Stimulated activated naive CD8-positive, alpha-beta T cell treated with anti-CD3 and anti-CD28 coated beads, Interleukin-15, Interleukin-2, amounts not matched to agents 100 ng/mL and 50 ng/mL, for 24 hours (primary cell): ENCODE results near the gene DDX47.
A peak's percentile ranks its signal among the peaks of the same experiment; 100 is the strongest.
"Not testable (repeated sequence)": the region's sequence is repeated elsewhere in the genome, so short reads cannot be mapped to it uniquely, and the experiment has no call there.

Source experiments
- H3K27ac Mint-ChIP-seq: one replicate; pipeline ENCODE4 v1.8.0; 2021; ENCODE audit warnings: mild to moderate bottlenecking, mixed read lengths
- H3K27me3 Mint-ChIP-seq: one replicate; pipeline ENCODE4 v1.8.0; 2021; ENCODE audit warnings: mixed read lengths
- H3K36me3 Mint-ChIP-seq: one replicate; pipeline ENCODE4 v1.8.0; 2021; ENCODE audit warnings: low read depth, mixed read lengths
- H3K4me1 Mint-ChIP-seq: one replicate; pipeline ENCODE4 v1.8.0; 2021; ENCODE audit warnings: low read depth, mixed read lengths
- H3K4me3 Mint-ChIP-seq: one replicate; pipeline ENCODE4 v1.8.0; 2021; ENCODE audit warnings: mild to moderate bottlenecking, mixed read lengths
- H3K9me3 Mint-ChIP-seq: one replicate; pipeline ENCODE4 v1.8.0; 2021; ENCODE audit warnings: mixed read lengths

DDX47 gene

DNA sequence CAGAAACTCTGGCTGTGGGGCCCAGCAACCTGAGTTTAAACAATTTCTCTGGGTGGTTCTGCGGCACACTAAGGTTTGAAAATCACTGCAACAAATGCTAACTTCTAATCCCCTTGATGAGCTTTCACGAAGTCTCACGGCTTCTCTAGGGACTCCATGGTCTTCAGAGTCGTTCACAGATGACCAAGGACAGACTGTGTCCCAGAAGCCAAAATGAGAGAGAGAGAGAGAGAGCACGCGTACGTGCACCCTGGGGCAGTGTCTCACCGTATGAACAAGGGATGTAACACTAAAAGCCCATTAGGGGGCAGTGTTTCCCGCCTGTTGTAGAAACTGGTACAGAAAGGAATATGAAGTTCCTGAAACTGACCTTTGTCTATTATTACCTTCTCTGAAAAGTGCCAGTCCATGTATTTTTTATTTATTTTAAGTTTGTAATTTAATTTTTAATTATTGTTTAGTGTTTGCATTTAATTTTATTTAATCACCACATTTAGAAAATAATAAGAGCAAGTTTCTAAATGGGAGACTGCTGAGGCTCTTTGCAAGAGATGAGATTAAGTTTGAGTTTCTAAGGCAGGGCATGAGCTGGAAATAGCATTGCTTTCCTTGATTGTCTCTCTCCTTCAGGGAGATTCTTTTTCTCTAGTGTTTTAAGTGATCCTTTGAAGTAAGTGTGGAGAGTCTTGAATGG, 24.3 kb upstream of the DDX47 start:
- peaks cover 42% of the 10 kb centered on the region for H3K4me1 Mint-ChIP-seq
- H3K36me3 Mint-ChIP-seq: no peaks in the 10 kb centered on the region
- peak overlapping the region; percentile 88 for H3K4me3 Mint-ChIP-seq
- H3K27me3 Mint-ChIP-seq: no peaks in the 10 kb centered on the region
- H3K9me3 Mint-ChIP-seq: no peaks in the 10 kb centered on the region
- H3K27ac Mint-ChIP-seq: peak overlapping the region; percentile 89

DNA sequence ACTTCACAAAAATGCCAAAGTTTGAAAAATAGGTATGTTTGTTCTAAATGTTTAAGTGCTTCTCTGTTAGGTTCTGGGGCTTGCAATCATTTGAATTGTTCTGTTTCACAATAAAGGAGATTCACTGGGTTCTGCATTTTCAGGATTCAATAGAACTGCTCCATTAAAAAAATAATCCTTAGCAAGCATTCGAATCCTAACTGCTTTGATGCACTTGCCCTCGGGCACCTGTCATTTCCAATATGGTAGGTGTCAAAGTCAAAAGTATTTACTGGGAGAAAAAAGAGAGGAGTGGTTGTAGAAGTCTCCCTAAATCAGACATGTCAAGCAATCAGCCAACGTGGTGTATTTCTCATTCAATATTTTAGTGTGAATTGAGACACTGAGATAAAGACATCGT, 22.2 kb upstream of the DDX47 start:
- H3K27me3 Mint-ChIP-seq: no peaks in the 10 kb centered on the region
- H3K9me3 Mint-ChIP-seq: no peaks in the 10 kb centered on the region
- H3K4me1 Mint-ChIP-seq: peaks cover 27% of the 10 kb centered on the region
- no peak overlapping the region for H3K4me3 Mint-ChIP-seq
- H3K36me3 Mint-ChIP-seq: no peaks in the 10 kb centered on the region
- H3K27ac Mint-ChIP-seq: no peak overlapping the region

DNA sequence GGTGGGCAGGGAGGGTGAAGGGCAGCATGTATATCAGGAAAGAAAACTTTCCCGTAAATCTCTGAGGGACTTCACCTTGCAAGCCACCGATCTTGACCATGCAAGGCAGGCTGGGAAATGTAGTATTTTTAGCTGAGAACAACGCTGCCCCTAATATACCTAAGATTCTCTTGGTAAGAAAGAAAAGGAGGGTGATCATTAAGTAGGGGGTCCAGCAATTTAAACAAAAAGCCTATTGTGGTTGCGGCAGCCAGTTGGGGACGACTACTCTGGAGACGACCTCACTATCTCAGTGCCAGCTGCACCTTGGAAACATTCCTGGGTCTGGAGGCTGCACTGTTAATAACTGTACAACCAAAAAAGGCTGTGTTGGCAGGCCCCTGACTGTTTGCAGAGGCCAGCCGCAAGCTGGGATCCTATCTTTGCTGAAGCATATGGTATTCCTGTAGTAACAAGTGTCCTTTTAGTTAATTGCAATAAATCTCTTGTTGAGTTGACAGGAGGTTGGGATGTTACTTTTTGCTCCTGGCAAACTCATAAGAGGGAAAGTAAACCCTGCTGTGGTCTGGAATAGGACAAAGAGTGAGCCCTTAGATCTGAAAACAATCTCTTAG, 21.3 kb upstream of the DDX47 start:
- no peak overlapping the region for H3K27ac Mint-ChIP-seq
- H3K9me3 Mint-ChIP-seq: no peaks in the 10 kb centered on the region
- H3K36me3 Mint-ChIP-seq: no peaks in the 10 kb centered on the region
- H3K4me1 Mint-ChIP-seq: peaks cover 20% of the 10 kb centered on the region
- no peaks in the 10 kb centered on the region for H3K27me3 Mint-ChIP-seq
- no peak overlapping the region for H3K4me3 Mint-ChIP-seq

DNA sequence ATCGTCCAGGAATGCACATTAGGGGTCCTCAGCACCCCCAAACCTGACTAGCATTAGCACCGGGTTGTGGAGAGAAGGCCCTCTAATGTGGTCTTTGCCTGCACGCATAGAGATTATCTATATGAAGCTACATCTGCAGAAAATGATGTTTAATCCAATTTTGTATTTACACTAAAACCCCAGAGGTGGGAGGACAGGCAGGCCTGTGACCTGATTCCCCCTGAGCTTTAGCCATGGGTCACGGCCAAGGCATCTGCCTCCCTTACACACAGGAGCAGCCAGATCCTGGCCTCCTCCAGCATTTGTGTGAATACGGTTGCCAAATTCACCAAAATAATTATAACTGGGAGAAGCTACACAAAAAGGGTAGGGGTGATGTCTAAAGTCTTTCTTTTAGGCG, 20.7 kb upstream of the DDX47 start:
- no peak overlapping the region for H3K27ac Mint-ChIP-seq
- no peaks in the 10 kb centered on the region for H3K36me3 Mint-ChIP-seq
- H3K4me3 Mint-ChIP-seq: no peak overlapping the region
- H3K4me1 Mint-ChIP-seq: peaks cover 18% of the 10 kb centered on the region
- no peaks in the 10 kb centered on the region for H3K27me3 Mint-ChIP-seq
- H3K9me3 Mint-ChIP-seq: no peaks in the 10 kb centered on the region

DNA sequence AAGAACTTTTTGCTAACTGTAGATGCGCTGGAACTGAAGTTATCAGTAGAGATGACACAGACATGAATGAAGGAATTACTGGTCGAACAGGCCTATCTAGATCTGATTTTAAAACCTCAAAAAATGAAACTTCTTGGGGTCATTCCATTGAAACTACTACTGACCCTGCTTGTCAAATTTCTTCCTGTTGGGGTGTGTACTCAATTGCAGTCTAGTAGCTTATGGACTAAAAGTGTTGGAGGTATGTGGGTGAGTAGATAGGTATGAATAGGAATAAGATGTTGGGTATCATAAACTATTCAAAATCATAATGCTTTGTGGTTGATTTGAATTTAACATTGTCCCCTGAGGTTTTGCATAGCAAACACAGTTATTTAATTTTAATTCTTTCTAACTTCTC, 18.5 kb upstream of the DDX47 start:
- no peaks in the 10 kb centered on the region for H3K27me3 Mint-ChIP-seq

DNA sequence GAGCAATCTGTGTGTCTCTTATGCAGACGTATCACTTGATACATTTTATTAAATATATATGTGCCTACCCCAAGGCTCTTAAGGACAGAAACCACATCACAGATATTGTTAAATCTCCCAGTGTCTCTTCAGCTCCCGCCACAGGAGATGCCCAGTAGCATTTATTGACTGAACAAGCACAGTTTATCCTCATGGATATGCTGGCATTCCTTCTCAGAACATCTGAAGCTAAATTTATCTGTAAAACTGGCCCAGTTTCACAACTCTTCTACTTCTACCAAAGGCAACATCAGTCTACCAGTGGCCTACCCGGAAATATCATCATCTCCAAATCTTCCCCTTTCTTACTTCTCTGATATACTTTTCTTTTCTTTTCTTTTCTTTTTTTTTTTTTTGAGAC, 17.0 kb upstream of the DDX47 start:
- H3K27me3 Mint-ChIP-seq: no peaks in the 10 kb centered on the region
- peaks cover 5% of the 10 kb centered on the region for H3K4me1 Mint-ChIP-seq
- no peaks in the 10 kb centered on the region for H3K36me3 Mint-ChIP-seq
- H3K9me3 Mint-ChIP-seq: no peaks in the 10 kb centered on the region
- no peak overlapping the region for H3K27ac Mint-ChIP-seq
- H3K4me3 Mint-ChIP-seq: no peak overlapping the region

More for the DNA sequence above, 18.5 kb upstream of the DDX47 start:
- Mint-ChIP-seq H3K4me3 (no peak overlapping the region), H3K4me1 (no peaks in the 10 kb centered on the region), H3K27ac (no peak overlapping the region), H3K36me3 (no peaks in the 10 kb centered on the region), H3K9me3 (no peaks in the 10 kb centered on the region)

DNA sequence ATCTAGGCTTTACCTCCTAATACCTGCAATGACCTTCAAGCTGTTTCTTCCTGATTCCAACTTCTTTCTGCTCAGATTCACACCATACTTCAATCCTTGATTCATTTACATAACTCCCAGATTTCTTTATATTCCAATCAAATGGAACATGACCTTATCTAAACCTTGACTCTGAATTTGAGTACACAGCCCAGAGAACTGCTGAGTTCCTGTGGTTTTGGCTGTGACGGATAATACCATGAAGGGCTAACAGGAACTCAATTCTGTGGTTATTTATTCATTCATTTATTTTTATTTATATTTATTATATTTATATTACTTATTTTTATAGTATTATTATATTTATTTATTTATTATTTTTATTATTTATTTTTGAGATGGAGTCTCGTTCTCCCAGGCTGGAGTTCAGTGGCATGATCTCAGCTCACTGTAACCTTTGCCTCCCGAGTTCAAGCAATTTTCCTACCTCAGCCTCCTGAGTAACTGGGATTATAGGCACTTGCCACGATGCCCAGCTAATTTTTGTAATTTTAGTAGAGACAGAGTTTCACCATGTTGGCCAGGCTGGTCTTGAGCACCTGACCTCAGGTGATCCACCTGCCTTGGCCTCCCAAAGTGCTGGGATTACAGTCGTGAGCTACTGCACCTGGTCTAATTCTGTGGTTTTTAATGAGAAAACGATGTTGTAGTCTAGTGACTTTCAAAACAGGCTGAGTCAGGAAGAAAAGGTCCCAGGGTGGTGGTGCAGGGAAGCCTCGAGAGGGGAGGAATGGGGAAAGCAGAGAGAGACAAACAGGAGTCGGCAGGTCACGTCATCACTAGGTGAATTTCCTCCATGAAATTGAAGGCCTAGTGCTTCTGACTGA, 16.0 kb upstream of the DDX47 start:
- Mint-ChIP-seq H3K27ac (no peak overlapping the region), H3K4me1 (peaks cover 6% of the 10 kb centered on the region), H3K27me3 (no peaks in the 10 kb centered on the region), H3K9me3 (no peaks in the 10 kb centered on the region), H3K36me3 (no peaks in the 10 kb centered on the region), H3K4me3 (no peak overlapping the region)

DNA sequence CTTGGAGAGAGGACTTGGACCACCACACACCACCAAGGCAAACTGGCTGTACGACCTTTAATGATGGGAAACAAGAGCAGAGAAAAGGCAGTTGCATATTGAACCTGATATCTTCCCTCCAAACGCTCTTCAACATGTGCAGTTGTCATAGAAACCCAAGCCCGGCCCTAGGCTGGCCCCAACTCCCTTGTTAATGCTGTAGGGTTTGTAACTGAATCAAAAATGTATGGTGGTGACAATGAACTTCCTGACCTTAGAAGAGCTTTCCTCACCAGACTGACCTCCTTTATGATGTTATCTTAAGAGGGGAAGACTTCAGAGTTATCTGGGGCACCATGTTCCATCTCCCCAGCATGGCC, 15.4 kb upstream of the DDX47 start:
- H3K27ac Mint-ChIP-seq: no peak overlapping the region

DNA sequence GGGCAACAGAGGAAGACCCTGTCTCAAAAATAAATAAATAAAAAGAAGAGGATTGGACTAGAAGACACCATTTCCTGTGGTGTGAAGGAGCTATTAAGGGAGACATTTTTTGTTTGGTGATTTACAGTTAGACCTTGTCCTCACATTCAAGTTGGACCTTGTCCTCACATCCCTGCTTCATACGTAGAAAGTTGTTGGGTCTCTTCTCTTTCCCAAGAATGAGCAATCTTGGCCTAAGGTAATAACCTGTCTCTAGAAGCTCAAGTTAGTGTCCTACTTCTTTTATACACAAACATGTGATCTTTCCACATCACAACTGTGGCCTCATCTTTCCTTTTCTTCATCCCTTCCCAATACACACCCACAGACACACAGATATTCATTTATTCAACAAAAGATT, 14.7 kb upstream of the DDX47 start:
- no peak overlapping the region for H3K4me3 Mint-ChIP-seq
- H3K27me3 Mint-ChIP-seq: no peaks in the 10 kb centered on the region
- H3K4me1 Mint-ChIP-seq: peaks cover 18% of the 10 kb centered on the region
- no peaks in the 10 kb centered on the region for H3K9me3 Mint-ChIP-seq
- no peak overlapping the region for H3K27ac Mint-ChIP-seq
- H3K36me3 Mint-ChIP-seq: no peaks in the 10 kb centered on the region

More for the DNA sequence above, 15.4 kb upstream of the DDX47 start:
- no peaks in the 10 kb centered on the region for H3K36me3 Mint-ChIP-seq
- H3K4me3 Mint-ChIP-seq: no peak overlapping the region
- no peaks in the 10 kb centered on the region for H3K9me3 Mint-ChIP-seq
- peaks cover 11% of the 10 kb centered on the region for H3K4me1 Mint-ChIP-seq
- no peaks in the 10 kb centered on the region for H3K27me3 Mint-ChIP-seq

DNA sequence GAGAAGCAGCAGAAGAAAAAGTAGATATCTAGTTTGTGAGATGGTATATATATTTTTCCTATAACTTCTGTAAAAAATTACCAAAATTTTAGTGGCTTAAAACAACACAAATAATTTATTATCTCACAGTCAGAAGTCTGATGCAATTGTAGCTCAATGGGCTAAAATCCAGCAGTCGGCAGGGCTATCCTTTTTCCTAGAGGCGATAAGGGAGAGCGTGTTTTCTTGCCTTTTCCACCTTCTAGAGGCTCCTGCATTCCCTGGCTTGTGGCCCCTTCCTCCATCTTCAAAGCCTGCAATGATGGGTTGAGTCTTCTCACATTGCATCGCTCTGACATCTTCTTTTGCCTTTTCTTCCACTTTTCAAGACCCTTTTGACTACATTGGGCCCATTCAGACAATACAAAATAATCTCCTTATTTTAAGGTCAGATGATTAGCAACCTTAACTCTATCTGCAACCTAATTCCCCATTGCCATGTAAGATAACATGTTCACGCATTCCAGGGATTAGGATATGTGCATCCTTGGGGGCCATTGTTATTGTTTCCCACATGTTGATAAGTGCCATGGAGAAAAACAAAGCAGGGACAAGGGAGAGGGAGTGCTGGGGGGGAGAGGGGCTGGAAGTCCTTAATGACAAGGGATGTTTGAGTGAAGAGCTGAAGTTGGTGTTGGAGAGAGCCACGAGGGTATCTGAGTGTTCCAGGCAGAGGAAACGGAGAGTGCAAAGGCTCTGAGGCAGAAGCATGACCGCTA, 13.8 kb upstream of the DDX47 start:
- H3K27ac Mint-ChIP-seq: no peak overlapping the region
- no peaks in the 10 kb centered on the region for H3K9me3 Mint-ChIP-seq
- H3K4me3 Mint-ChIP-seq: no peak overlapping the region
- H3K4me1 Mint-ChIP-seq: peaks cover 27% of the 10 kb centered on the region
- no peaks in the 10 kb centered on the region for H3K36me3 Mint-ChIP-seq
- no peaks in the 10 kb centered on the region for H3K27me3 Mint-ChIP-seq

DNA sequence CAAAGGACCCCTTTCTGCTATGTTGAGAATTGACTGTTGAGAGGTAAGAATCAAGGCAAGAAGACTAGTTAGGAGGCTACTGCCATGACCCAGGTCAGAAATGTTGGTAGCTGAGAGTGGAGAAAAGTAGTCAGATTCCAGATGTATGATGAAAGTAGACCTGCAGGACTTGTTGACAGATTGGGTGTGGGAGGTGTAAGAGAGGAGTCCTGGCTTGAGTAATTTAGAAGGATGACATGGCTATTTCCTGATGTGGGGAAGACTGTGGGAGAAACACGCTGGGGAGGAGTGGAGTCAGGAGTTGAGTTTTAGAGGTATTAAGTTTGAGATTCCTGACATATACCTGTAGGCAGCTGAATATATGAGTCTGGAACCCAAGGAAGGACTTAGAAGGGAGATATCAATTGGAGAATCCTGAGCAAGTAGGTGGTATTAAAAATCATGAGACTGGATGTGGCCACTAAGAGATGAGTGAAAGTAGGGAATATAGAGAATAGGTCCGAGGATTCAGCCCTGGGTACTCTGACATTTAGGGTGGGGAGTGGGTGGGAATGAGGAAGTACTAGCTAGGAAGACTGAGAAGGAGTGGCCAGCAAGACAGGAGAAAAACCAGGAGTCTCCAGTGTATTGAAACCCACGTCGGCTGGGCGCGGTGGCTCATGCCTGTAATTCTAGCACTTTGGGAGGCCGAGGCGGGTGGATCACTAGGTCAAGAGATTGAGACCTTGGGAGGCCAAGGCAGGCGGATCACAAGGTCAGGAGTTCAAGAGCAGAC, 12.6 kb upstream of the DDX47 start:
- peak overlapping the region; percentile 32 for H3K27ac Mint-ChIP-seq
- H3K4me3 Mint-ChIP-seq: no peak overlapping the region
- H3K36me3 Mint-ChIP-seq: no peaks in the 10 kb centered on the region
- no peaks in the 10 kb centered on the region for H3K27me3 Mint-ChIP-seq
- H3K9me3 Mint-ChIP-seq: no peaks in the 10 kb centered on the region
- H3K4me1 Mint-ChIP-seq: peaks cover 35% of the 10 kb centered on the region

DNA sequence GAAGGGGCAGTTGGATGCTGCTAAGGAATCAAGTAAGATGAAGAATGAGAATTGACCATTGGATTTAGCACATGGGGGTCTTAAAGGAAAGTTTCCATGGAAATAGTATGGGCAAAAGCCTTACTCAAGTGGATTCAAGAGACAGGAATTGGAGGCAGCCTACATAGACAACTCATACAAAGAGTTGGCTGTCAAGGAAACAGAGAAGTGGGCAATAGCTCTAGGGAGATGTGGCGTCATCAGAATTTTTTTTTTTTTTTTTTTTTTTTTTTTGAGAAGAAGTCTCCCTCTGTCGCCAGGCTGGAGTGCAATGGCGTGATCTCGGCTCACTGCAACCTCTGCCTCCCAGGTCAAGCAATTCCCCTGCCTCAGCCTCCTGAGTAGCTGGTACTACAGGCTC, 11.5 kb upstream of the DDX47 start:
- not testable (repeated sequence) for H3K36me3 Mint-ChIP-seq, H3K27ac Mint-ChIP-seq, H3K27me3 Mint-ChIP-seq, H3K4me3 Mint-ChIP-seq, H3K9me3 Mint-ChIP-seq
- peaks cover 43% of the 10 kb centered on the region for H3K4me1 Mint-ChIP-seq

DNA sequence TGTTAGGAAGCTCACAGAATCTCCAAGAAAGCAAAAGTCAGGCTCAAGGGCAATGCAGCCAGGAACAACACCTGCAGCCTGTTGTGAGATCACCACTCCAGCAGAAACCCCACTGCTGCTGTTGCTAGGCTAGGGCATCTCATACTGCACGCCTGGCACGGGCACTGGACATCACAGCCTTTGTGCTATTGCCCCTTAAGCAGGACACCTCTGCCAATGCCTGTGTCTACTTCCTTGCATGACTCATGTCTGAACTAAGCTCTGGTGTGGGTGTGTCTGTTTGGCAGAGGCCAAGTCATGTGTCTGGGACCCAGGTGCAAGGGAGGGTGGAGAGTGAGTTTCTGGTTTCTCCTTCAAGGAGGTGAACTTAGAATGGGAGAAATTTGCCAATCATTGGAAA, 10.0 kb upstream of the DDX47 start:
- Mint-ChIP-seq H3K27ac (peak overlapping the region; percentile 81), H3K4me1 (peaks cover 59% of the 10 kb centered on the region), H3K36me3 (no peaks in the 10 kb centered on the region), H3K27me3 (no peaks in the 10 kb centered on the region), H3K4me3 (peak overlapping the region; percentile 39), H3K9me3 (no peaks in the 10 kb centered on the region)

DNA sequence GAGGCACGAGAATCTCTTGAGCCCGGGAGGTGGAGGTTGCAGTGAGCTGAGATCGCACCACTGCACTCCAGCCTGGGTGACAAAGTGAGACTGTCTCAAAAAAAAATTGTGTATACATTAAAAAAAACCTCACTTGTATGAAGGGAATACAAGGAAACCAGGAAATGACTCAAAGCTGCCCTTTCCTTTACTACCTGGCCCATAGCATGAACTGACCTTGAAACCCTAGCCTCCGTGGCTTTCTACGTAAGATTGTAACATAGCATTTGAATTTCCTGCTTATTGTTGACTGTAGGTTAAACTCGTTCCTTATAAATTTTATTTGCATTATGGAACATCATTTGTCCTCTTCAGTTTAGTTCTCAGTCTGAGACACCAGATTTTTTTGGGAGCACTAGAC, 9.1 kb upstream of the DDX47 start:
- Mint-ChIP-seq H3K36me3 (no peaks in the 10 kb centered on the region), H3K9me3 (no peaks in the 10 kb centered on the region), H3K27me3 (no peaks in the 10 kb centered on the region), H3K4me1 (peaks cover 67% of the 10 kb centered on the region), H3K27ac (no peak overlapping the region), H3K4me3 (no peak overlapping the region)
